Cardiac muscle cell (in vitro differentiated cells and primary cell): ENCODE data around the gene CTDSP2. TPM values are rescaled to one million over a fixed set of nuclear protein-coding genes. Genes with fewer than 3 reads are reported as not detected.

Experiments
- DNase-seq, 2 donors: peaks; one replicate each; pipeline versions ENCODE4 v3.0.0 to v3.0.0-alpha.2; 2010 to 2017; ENCODE audit warnings: low read depth in 1 of 2, low spot score in 1 of 2
- H3K27ac ChIP-seq: fragments of 200-600 bp; sonication (generic); 2 replicates; pipeline ENCODE4 v1.5.1; 2016
- H3K27me3 ChIP-seq: fragments of 200-600 bp; sonication (generic); 2 replicates; pipeline ENCODE4 v1.6.0; 2016; ENCODE audit warnings: control low read depth
- H3K36me3 ChIP-seq: fragments of 200-600 bp; sonication (generic); 2 replicates; pipeline ENCODE4 v1.5.1; 2016; ENCODE audit warnings: control low read depth
- H3K4me1 ChIP-seq: fragments of 200-600 bp; sonication (generic); 2 replicates; pipeline ENCODE4 v1.8.1; 2017; ENCODE audit warnings: low read depth, mild to moderate bottlenecking, mixed run types
- H3K4me3 ChIP-seq: fragments of 200-600 bp; sonication (generic); 2 replicates; pipeline ENCODE4 v1.5.1; 2016; ENCODE audit warnings: mild to moderate bottlenecking
- H3K9me3 ChIP-seq: fragments of 200-600 bp; sonication (generic); 2 replicates; pipeline ENCODE4 v1.5.1; 2017; ENCODE audit warnings: low read depth, mild to moderate bottlenecking, control low read depth
- CTCF ChIP-seq: IDR thresholded peaks from 2 replicates; pipeline ENCODE4 v1.5.1; 2012; ENCODE audit warnings: low read depth, mild to moderate bottlenecking, low read length
- polyA plus RNA-seq: library from polyadenylated mRNA; unstranded; fragments of >200 nt; fragmentation: Nextera tagmentation; extraction: Ambion mirVana; gene quantifications from 2 replicates; pipeline ENCODE4 v1.2.1, GENCODE V29; 2016
- total RNA-seq: library from RNA; depleted of rRNA; stranded (reverse); fragments of >200 nt; gene quantifications from 2 replicates; pipeline ENCODE4 v1.2.3, GENCODE V29; 2016

The CTDSP2 gene
- total and polyA plus RNA-seq, 2 experiments from 2014 or later: 82.9 to 105 TPM

GRCh38 chr12:57796996-57797395, 49.5 kb downstream of the CTDSP2 start:
- DNase-seq: no peak
- Histone ChIP-seq H3K27me3 (no peaks in the 10 kb centered on the region), H3K27ac (no peak overlapping the region), H3K4me1 (no peaks in the 10 kb centered on the region), H3K4me3 (no peak overlapping the region), H3K9me3 (no peaks in the 10 kb centered on the region), H3K36me3 (peaks cover 49% of the 10 kb centered on the region)
- TF ChIP-seq CTCF: no peak

GRCh38 chr12:57795354-57795753, 51.2 kb downstream of the CTDSP2 start:
- H3K4me1 ChIP-seq: no peaks in the 10 kb centered on the region
- H3K9me3 ChIP-seq: no peaks in the 10 kb centered on the region
- no peak overlapping the region for H3K27ac ChIP-seq
- TF ChIP-seq CTCF: no peak
- peaks cover 56% of the 10 kb centered on the region for H3K36me3 ChIP-seq
- no peak overlapping the region for H3K4me3 ChIP-seq
- no peak for DNase-seq
- H3K27me3 ChIP-seq: no peaks in the 10 kb centered on the region

GRCh38 chr12:57793920-57794319, 52.6 kb downstream of the CTDSP2 start:
- no peaks in the 10 kb centered on the region for H3K4me1 ChIP-seq
- H3K27me3 ChIP-seq: no peaks in the 10 kb centered on the region
- DNase-seq: peak in 1 of 2 donors; percentile 79
- no peak overlapping the region for H3K4me3 ChIP-seq
- H3K27ac ChIP-seq: no peak overlapping the region
- TF ChIP-seq CTCF: no peak
- H3K9me3 ChIP-seq: no peaks in the 10 kb centered on the region
- H3K36me3 ChIP-seq: peaks cover 58% of the 10 kb centered on the region

- peak overlapping the region; percentile 99 for H3K4me3 ChIP-seq
Measured at GRCh38 chr12:57783861-57784260, 62.7 kb downstream of the CTDSP2 start.

GRCh38 chr12:57783466-57783801, 63.1 kb downstream of the CTDSP2 start:
- DNase-seq: no peak
- Histone ChIP-seq H3K36me3 (peaks cover 15% of the 10 kb centered on the region), H3K4me1 (peaks cover 6% of the 10 kb centered on the region), H3K27ac (no peak overlapping the region), H3K9me3 (no peaks in the 10 kb centered on the region), H3K27me3 (no peaks in the 10 kb centered on the region), H3K4me3 (peak overlapping the region; percentile 99)
- no peak for TF ChIP-seq CTCF

More at GRCh38 chr12:57783861-57784260, 62.7 kb downstream of the CTDSP2 start:
- peaks cover 6% of the 10 kb centered on the region for H3K4me1 ChIP-seq
- H3K36me3 ChIP-seq: peaks cover 15% of the 10 kb centered on the region
- no peak for TF ChIP-seq CTCF
- no peak for DNase-seq
- H3K9me3 ChIP-seq: no peaks in the 10 kb centered on the region
- no peak overlapping the region for H3K27ac ChIP-seq
- H3K27me3 ChIP-seq: no peaks in the 10 kb centered on the region
